HT1080 (cell line): ENCODE results near the gene PSMD7. TPM values are rescaled to one million over a fixed set of nuclear protein-coding genes. Genes with fewer than 3 reads are reported as not detected.
"Not testable (repeated sequence)": the region's sequence is repeated elsewhere in the genome, so short reads cannot be mapped to it uniquely, and the experiment has no call there.

Source experiments
- DNase-seq: peaks from one replicate; pipeline ENCODE4 v3.0.0-alpha.2; 2015; ENCODE audit warnings: low read depth
- total RNA-seq: library from RNA; depleted of rRNA; stranded (reverse); fragments of >200 nt; shearing (Covaris generic); gene quantifications from 2 replicates; pipeline ENCODE4 v1.2.3, GENCODE V29; 2014

PSMD7 gene
- total RNA-seq, 1 experiment from 2014 or later: 132 TPM

DNA sequence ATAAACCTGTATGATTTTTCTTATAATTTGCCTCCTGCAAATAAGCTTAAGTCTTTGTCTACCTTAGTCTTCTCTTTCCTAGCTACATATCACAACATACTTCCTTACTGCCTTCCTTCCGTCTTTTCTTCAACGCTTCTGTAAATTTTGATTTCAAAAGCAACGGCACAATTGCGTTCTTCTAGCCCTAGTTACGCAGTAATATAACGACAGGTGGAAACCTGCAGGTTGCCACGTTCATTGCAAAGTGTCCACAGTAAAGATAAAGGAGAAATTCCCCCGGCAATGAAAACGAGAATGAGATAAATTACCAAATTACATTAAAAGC is 546 bp upstream of the PSMD7 start:
- no peak for DNase-seq

DNA sequence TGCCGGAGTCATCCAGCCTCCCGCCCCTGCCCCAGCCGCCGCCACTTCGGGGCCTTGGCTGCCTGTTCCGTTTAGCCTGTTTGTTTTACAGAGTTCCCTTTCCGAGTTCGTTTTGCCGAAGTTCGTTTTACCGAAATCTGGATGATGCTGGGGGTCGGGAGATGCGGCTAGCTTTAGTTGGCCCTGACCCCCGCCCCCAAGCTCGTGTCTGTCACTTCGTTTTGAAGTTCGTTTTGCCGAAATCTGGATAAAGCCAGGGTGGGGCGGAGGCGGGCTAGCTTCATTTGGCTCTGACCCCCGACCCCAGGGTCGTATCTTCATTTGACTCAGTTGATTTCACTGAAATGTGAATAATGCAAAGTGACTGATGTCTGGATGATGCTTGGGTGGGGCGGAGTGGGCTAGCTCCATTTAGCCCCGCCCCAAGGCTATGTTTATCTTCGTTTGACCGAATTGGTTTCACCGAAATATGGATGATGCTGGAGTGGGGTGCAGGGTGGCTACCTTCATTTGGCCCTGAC is 591 bp downstream of the PSMD7 start:
- DNase-seq: peak; percentile 18

- DNase-seq: no peak
These were observed 1.5 kb downstream of the PSMD7 start for GRCh38 chr16:74298104-74298503.

GRCh38 chr16:74302341-74302740 is 5.7 kb downstream of the PSMD7 start:
- DNase-seq: no peak

GRCh38 chr16:74304164-74304834 is 7.7 kb downstream of the PSMD7 start:
- no peak for DNase-seq

- DNase-seq: no peak
These were observed 8.2 kb downstream of the PSMD7 start for GRCh38 chr16:74304835-74305176.

GRCh38 chr16:74305281-74305680 is 8.7 kb downstream of the PSMD7 start:
- no peak for DNase-seq

- no peak for DNase-seq
These were observed 9.6 kb downstream of the PSMD7 start for GRCh38 chr16:74305978-74306784.

DNA sequence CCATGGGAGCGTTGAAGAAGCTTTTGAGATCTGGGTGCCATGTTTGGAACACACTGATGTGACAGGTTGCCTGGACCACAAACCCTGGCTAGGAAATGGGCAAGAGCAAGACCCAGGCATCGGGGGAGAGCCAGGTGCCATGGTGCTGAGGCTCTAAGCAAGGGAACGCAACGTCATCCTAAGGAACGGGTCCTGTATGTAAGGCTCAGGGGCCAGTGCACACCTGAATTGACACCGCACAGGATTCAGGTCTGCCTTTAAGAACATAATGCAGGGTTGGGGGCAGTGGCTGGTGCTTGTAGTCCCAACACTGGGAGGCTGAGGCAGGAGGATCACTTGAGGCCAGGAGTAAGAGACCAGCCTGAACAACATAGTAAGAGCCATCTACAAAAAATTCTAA is 10.8 kb downstream of the PSMD7 start:
- no peak for DNase-seq

- DNase-seq: peak; percentile 51
These were observed 13.5 kb downstream of the PSMD7 start for GRCh38 chr16:74309789-74310781.

- no peak for DNase-seq
These were observed 18.4 kb downstream of the PSMD7 start for GRCh38 chr16:74315059-74315458.

- DNase-seq: no peak
These were observed 24.1 kb downstream of the PSMD7 start for GRCh38 chr16:74320707-74321106.

DNA sequence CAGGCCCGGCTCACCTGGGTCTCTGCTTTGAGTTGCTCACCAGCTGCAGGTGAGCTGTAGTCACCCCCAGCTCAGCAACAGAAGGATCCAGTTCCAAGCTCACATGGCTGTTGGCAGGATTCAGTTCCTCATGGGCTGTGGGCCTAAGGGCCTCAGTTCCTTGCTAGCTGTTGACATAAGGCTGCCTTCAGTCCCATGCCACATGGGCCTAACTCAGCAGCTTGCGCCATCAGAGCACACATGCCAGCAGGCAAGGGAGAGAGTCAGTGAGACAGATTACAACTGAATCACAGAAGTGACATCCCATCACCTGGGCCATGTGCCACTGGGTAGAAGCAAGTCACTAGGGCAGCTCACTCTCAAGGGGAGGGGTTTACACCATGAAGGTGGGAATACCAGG is 24.7 kb downstream of the PSMD7 start:
- no peak for DNase-seq

DNA sequence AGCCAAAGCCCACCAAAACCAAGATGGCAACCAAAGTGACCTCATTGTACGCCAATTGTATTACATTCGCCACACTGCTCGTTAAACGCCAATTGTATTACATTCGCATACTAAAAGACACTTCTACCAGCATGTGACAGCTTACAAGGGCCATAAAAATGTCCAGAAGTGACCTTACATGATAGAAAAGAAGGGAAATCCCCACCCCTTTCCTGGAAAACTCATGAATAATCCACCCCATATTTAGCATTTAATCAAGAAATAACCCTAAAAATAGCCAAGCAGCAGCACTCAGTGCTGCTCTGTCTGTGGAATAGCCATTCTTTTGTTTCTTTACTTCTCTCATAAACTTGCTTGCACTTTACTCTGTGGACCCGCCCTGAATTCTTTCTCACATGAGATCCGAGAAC is 25.7 kb downstream of the PSMD7 start:
- DNase-seq: no peak

DNA sequence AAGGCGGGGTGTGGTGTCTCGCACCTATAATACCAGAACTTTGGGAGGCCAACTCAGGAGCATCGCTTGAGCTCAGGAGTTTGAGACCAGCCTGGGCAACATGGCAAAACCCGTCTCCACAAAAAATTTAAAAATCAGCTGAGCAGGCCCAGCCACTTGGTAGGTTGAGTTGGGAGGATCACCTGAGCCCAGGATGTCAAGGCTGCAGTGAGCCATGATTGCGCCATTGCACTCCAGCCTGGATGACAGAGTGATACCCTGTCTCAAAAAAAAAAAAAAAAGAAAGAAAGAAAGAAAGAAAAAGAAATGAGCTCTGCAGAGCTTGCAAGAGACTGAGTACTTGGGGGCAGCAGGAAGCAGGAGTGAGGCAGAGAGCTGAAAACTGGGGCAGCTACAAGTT is 28.2 kb downstream of the PSMD7 start:
- not testable (repeated sequence) for DNase-seq

DNA sequence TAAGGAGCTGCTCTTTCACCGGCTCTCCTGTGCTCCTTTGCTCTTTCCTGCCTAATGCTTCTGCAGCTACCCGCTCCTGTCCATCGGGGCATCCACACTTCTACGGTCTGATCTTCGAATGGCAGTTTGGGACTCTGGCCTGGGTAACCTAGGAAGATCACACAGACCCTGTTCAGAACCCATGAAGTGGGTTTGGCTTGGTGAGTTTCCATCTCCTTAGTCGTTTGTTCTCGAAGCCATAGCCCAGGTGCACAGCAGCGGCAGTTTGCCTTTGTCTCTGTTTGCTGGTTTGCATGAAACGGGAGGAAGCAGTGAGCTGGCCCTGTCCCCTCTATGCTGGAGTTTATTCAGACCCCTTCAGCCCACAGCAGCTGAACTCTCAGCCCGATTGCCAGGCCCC is 29.0 kb downstream of the PSMD7 start:
- DNase-seq: no peak

DNA sequence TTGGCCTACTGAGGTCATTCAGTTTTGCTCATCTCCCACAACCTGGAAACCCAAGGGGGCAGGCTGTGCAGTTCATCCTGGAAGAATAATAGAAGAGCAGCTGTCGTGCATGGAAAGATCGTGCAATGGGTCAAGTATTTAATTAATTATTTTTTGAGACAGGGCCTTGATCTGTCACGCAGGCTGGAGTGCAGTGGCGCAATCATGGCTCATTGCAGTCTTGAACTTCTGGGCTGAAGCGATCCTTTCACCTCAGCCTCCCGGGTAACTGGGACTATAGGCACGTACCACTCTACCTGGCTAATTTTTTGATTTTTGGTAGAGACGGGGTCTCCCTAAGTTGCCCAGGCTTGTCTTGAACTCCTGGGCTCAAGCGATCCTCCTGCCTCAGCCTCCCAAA is 31.7 kb downstream of the PSMD7 start:
- not testable (repeated sequence) for DNase-seq

DNA sequence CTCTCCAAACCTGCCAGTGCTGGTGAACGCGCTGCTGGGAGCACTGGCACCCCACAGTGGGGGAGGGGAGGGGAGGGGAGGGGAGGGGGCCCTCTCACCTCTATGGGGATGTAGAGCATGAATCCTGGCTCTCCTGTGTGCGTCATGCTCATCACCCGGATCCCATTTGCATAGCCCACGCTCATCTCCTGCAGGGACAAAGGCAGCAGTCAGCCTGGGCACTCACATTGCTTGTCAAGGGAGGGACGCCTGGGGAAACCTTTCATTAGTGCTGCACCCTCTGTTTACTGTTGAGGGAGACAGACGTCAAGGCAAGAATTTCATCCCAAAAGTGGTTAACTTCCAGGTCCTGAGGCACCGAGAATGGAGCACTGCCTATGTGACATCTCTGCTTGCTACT is 35.9 kb downstream of the PSMD7 start:
- DNase-seq: not testable (repeated sequence)

DNA sequence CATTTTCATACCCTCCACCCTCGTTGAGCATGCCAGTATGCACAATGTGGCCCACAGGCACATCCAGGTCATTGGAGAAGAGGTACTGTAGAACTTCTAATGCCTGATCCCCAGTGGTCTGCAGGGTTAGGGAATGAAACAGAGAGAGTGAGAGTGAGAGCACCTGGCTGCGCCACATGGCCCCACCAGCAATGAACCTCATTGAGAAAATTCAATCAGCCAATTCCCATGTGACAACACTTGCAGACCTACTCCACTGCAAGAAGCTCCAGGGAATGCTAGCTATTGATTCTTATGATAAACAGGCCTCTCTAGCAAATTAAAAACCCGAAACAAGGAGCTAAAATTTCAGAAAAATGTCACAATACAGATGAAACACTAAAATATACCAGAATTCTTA is 40.9 kb downstream of the PSMD7 start:
- DNase-seq: not testable (repeated sequence)

DNA sequence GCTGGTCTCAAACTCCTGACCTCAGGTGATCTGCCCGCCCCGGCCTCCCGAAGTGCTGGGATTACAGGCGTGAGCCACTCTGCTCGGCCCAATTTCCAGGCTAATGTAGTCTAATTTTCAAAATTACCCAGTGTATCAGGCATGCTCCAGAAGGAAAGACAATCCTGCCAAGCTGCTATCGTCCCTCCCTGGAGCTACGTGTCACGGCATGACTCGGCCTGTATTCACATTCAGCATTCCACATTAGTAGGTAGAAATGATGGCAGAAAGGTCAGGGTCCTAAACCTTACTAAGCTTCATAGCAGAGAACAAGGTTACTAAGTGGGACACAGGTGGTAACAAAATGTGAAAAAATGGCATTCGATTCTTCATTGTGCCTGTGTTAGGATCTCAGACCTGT is 42.6 kb downstream of the PSMD7 start:
- DNase-seq: not testable (repeated sequence)

GRCh38 chr16:74353038-74353437 is 56.4 kb downstream of the PSMD7 start:
- not testable (repeated sequence) for DNase-seq
